Effector memory CD4-positive, alpha-beta T cell (primary cell): ENCODE data around the gene ST8SIA6.
"Not testable (repeated sequence)": the region's sequence is repeated elsewhere in the genome, so short reads cannot be mapped to it uniquely, and the experiment has no call there.

Experiments used
- DNase-seq, 3 donors: peaks; one replicate each; pipeline ENCODE4 v3.0.0-alpha.2; 2020
- H3K27ac ChIP-seq: 2 replicates; pipeline ENCODE4 v1.7.0; 2013; ENCODE audit warnings: mild to moderate bottlenecking, low read length, moderate library complexity; ENCODE audit not compliant: insufficient read depth, poor library complexity, severe bottlenecking
- H3K27me3 ChIP-seq: replicated peaks from 2 replicates; pipeline ENCODE4 v1.7.0; 2013; ENCODE audit warnings: mild to moderate bottlenecking, low read length; ENCODE audit not compliant: insufficient read depth, control insufficient read depth, poor library complexity, severe bottlenecking
- H3K36me3 ChIP-seq: 2 replicates; pipeline ENCODE4 v1.7.0; 2013; ENCODE audit warnings: mild to moderate bottlenecking, low read length, moderate library complexity; ENCODE audit not compliant: control insufficient read depth, insufficient read depth
- H3K4me1 ChIP-seq: 2 replicates; pipeline ENCODE4 v1.7.0; 2013; ENCODE audit warnings: low read length, mild to moderate bottlenecking; ENCODE audit not compliant: control insufficient read depth, insufficient read depth, poor library complexity, severe bottlenecking
- H3K4me3 ChIP-seq: 2 replicates; pipeline ENCODE4 v1.7.0; 2013; ENCODE audit warnings: low read length, low read depth, mild to moderate bottlenecking; ENCODE audit not compliant: insufficient read depth, poor library complexity, severe bottlenecking
- H3K9me3 ChIP-seq: 2 replicates; pipeline ENCODE4 v1.7.0; 2013; ENCODE audit warnings: mild to moderate bottlenecking, low read length, moderate library complexity; ENCODE audit not compliant: control insufficient read depth
- total RNA-seq, 3 donors: gene quantifications; one replicate each; lab custom pipeline; 2026; lab: John Stamatoyannopoulos, UW

Gene ST8SIA6, protein sequence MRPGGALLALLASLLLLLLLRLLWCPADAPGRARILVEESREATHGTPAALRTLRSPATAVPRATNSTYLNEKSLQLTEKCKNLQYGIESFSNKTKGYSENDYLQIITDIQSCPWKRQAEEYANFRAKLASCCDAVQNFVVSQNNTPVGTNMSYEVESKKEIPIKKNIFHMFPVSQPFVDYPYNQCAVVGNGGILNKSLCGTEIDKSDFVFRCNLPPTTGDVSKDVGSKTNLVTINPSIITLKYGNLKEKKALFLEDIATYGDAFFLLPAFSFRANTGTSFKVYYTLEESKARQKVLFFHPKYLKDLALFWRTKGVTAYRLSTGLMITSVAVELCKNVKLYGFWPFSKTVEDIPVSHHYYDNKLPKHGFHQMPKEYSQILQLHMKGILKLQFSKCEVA
- total RNA-seq, result 0.70 to 5.6 (median 1.7) reads per million in 3 donors

DNA sequence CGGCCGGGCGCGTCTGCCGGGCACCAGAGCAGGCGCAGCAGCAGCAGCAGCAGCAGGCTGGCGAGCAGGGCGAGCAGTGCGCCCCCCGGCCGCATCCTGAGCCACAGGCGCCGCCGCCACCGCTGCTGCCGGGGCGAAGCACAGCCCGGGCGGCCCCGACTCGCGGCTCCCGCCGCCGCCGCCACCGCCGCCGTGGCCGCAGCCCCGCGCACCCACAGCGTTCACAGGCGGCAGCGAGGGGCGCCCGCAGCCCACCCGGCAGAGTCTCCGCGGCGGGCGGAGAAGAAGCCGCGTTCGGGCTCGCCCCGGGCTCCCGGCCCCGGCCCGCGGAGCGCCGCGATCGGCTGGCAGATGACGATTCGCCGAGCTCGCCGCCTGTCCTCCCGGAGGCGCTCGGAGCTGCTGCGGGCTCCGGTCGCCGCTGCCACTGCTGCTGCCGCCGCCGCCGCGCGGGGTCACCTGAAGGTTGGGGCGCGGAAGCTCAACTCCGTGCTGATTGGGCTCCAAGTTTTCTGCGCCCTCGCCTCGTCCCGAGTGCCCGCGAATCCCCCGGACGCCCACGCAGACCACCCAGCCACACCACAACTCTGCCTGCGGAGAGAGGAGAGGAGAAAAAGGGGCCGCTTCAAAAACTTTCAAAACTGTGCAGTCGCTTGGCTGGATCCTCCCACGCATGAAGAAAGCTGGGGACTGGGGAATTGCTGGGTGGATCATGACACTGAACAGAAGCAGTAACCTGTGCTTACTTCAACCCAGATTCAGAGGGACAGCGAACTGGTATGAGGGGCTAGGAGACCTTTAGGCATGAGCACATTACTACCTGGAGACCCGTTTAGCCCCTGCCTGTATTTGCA lies at the start of gene ST8SIA6:
ST8SIA6 (minus strand) TSS at position 435 of the 854 bp plus-strand sequence; CDS start at position 95, 340 bp downstream.
- DNase-seq, result peak in 1 of 3 donors; percentile 22
- Histone ChIP-seq H3K4me1 (peaks cover 8% of the 10 kb centered on the region), H3K27me3 (no peaks in the 10 kb centered on the region), H3K36me3 (no peaks in the 10 kb centered on the region), H3K9me3 (no peaks in the 10 kb centered on the region), H3K4me3 (peak within 1 kb of the TSS; percentile 61), H3K27ac (peak within 1 kb of the TSS; percentile 1)

DNA sequence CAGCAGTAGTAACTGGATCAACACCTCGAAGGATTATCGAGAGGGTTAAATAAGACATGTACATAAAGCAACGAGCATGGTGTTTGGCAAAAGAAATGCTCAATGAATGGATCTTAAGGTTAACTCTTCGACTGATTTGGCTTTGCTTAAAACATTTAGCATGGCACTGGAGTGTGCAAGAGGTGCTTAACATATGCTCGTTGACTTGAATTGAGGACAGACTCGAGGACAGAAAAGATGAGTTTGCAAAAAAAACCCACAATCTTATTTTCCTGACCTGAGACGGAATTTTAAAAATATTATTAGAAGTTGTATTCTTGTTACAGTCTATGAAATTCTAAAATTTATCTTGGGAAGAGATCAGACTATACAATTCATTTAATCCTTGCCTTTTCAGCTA lies 49.4 kb upstream of the ST8SIA6 start:
- no peaks in the 10 kb centered on the region for H3K36me3 ChIP-seq
- no peak overlapping the region for H3K4me3 ChIP-seq
- no peaks in the 10 kb centered on the region for H3K27me3 ChIP-seq
- no peak overlapping the region for H3K27ac ChIP-seq
- DNase-seq, result no peak
- H3K4me1 ChIP-seq, result peaks cover 19% of the 10 kb centered on the region
- no peaks in the 10 kb centered on the region for H3K9me3 ChIP-seq

DNA sequence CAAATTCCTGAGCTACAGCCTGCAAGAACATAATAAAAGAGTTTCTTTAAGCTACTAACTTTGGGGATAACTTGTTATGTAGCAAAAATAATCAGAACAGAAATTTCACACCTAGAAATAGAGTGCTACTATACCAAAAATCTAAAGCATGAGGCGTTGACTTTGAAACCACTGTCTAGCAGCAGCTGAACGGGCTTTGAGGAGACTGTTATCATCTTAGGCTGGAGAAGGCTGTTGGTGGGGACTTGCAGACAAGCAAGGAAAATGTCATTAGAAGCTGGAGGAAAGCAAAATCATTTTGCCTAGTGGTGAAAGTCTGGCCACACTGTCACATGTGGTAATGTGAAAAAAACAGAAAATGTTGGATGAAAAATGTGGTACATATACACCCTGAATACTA lies 48.4 kb upstream of the ST8SIA6 start:
- no peak for DNase-seq
- Histone ChIP-seq H3K27me3 (no peaks in the 10 kb centered on the region), H3K4me3 (no peak overlapping the region), H3K36me3 (no peaks in the 10 kb centered on the region), H3K27ac (no peak overlapping the region), H3K9me3 (no peaks in the 10 kb centered on the region), H3K4me1 (peaks cover 19% of the 10 kb centered on the region)

DNA sequence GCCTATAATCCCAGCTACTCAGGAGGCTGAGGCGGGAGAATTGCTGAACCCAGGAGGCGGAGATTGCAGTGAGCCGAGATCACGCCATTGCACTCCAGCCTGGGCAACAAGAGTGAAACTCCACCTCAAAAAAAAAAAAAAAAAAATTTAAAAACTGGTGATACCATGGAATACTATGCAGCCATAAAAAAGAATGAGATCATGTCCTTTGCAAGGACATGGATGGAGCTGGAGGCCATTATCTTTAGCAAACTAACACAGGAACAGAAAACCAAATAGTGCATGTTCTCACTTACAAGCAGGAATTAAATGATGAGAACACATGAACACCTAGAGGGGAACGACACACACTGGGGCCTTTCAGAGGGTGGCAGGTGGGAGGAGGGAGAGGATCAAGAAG lies 44.6 kb upstream of the ST8SIA6 start:
- not testable (repeated sequence) for H3K27ac ChIP-seq, H3K9me3 ChIP-seq, H3K36me3 ChIP-seq, H3K27me3 ChIP-seq, H3K4me1 ChIP-seq, H3K4me3 ChIP-seq, DNase-seq

DNA sequence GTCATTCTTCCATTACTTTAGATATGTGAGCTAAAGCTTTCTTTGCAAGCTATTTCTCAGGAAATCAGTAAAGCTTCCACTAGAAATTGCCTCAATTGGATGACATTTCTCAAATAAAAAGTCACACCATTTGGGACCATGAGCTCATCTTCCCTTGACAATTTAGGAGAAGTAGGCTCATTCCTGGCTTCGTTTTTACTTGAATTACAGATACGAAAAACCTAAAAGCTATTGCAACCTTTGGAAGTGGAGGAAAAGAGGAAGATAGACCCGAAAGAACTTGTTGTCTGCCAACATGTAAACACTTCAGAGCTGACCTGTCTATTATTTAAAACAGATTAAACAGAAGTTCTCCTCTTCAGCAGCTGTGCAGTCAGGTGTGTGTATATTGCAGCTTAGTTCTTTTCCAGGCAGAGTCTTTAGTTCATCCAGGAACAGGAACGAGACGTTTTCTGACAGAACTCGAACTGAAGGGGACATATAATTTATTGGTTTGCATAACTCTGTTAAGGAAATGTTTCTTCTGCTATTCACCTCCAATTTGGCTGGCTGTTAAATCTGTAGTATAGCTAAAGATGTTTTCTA lies 43.1 kb upstream of the ST8SIA6 start:
- Histone ChIP-seq H3K27me3 (no peaks in the 10 kb centered on the region), H3K9me3 (no peaks in the 10 kb centered on the region), H3K36me3 (no peaks in the 10 kb centered on the region), H3K27ac (no peak overlapping the region), H3K4me1 (no peaks in the 10 kb centered on the region), H3K4me3 (no peak overlapping the region)
- no peak for DNase-seq

DNA sequence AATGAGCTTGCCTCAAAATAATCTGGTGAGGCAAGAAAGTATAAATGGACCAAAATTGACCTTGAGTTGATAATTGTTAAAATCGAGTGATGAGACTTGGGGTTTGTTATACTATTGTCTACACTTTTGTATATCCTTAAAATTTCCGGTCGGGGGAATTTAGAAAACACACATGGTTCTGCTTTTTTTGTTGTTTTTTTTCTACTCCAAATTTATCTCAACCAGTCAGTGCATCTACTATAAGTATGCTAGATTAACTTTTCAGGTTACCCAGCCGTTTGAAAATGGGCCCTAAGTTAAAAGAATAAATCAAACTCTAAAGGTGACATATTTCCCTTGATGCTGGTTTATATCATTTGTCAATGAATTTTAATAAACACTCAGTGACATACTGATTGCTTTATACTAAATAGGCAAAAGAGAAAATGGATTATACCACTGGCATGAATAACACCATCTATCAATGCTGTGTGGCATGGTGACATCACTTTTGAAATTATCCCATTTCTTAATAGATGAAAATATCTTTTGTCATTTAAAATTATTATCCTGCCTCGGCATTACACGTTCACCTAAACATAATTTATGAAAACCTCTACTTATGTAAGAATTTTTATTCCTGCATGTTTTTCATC lies 40.3 kb upstream of the ST8SIA6 start:
- H3K4me1 ChIP-seq, result no peaks in the 10 kb centered on the region
- H3K4me3 ChIP-seq, result no peak overlapping the region
- H3K27me3 ChIP-seq, result no peaks in the 10 kb centered on the region
- no peaks in the 10 kb centered on the region for H3K9me3 ChIP-seq
- no peak for DNase-seq
- H3K27ac ChIP-seq, result no peak overlapping the region
- no peaks in the 10 kb centered on the region for H3K36me3 ChIP-seq

DNA sequence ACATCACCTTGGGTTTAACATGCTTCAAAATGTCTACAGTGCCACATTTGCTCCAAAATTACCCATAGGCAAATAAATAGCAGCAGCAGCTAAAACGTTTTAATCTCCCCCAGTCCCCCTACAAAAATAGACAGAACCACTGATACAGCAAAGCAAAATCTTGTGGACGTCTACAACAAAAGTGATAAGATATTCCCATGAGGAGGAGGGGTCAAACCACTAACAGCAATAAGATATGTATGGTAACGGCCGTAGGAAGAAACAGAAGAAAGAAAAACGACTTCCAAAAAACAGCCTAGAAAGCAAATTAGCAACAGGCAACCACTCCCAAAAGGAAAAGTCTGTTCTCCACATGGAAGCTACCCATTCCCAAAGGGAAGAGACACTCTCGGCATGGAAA lies 34.5 kb upstream of the ST8SIA6 start:
- Histone ChIP-seq H3K4me3 (no peak overlapping the region), H3K9me3 (no peaks in the 10 kb centered on the region), H3K27ac (no peak overlapping the region), H3K36me3 (no peaks in the 10 kb centered on the region), H3K4me1 (no peaks in the 10 kb centered on the region), H3K27me3 (no peaks in the 10 kb centered on the region)
- DNase-seq, result no peak

DNA sequence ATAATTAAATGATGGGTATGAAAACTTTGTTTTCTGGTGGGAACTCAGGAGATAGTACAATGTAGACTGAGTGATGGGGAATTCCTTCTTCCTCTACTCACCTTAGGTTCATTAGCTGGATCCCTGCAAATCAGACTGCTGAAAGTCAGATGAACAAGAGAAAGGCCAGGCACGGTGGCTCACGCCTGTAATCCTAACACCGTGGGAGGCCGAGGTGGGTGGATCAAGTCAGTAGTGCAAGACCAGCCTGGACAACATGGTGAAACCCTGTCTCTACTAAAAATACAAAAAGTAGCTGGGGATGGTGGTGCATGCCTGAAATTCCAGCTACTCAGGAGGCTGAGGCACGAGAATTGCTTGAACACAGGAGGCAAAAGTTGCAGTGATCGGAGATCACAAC lies 28.7 kb upstream of the ST8SIA6 start:
- H3K27me3 ChIP-seq, result no peaks in the 10 kb centered on the region
- no peak overlapping the region for H3K4me3 ChIP-seq
- H3K36me3 ChIP-seq, result no peaks in the 10 kb centered on the region
- no peak overlapping the region for H3K27ac ChIP-seq
- H3K9me3 ChIP-seq, result no peaks in the 10 kb centered on the region
- no peak for DNase-seq
- H3K4me1 ChIP-seq, result no peaks in the 10 kb centered on the region

DNA sequence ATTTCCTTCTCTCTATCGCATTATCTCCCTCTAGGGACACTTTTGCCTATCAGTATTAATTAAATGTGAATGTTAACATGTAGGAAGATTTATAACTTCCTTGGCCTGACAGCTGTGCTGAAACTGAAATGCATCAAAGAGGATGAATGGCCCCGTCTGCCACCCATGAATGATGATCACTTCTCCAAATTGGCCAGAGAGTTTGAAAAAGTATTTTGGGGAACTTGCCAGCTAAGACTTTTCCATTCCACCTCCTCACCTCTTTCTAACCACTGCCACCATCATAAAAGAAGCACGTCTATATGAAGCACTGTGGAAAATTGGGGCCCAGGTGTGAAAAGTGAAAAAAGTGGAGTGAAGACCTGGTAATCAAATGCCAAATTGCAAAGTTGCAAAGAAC lies 25.4 kb upstream of the ST8SIA6 start:
- Histone ChIP-seq H3K4me1 (no peaks in the 10 kb centered on the region), H3K4me3 (no peak overlapping the region), H3K27me3 (no peaks in the 10 kb centered on the region), H3K27ac (no peak overlapping the region), H3K9me3 (no peaks in the 10 kb centered on the region), H3K36me3 (no peaks in the 10 kb centered on the region)
- DNase-seq, result no peak
